Measurements from ENCODE around the gene MAN1C1. TPM values are rescaled to one million over a fixed set of nuclear protein-coding genes. Genes with fewer than 3 reads are reported as not detected.
A peak's percentile ranks its signal among the peaks of the same experiment; 100 is the strongest.

Gene MAN1C1
- total RNA-seq, 1 donor from 2014 or later: 5.4 TPM

DNA sequence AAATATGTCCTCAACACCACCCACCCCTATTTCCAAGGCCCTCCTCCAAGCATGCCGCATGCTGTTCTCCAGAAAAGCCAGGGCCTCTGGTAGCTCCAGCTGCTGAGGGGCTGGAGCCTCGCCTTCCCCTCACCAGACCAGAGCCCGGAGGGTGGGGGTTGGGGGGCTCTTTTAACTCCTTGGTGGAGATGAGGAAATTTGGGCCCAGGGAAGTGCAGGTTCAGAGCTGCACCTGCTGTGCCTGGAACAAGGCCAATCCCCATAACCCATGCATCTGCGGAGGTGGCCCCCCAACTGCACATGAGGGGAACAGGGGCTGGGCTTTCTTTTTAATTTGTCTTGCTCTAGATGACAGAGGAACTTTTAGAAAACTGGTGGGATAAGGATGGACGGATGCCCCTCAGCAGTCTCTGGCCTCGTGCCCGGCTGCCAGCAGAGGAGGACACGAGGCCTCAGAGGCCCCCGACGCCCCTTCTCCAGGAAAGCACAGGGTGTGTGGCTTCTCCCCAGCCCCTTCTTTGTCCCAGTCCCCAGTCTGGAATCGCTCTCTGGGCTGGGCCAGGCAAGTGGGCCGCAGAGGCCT, 182.9 kb downstream of the MAN1C1 start:
- Mint-ChIP-seq H3K36me3 (ENCODE audit: unreplicated experiment) (no peaks in the 10 kb centered on the region), H3K27me3 (ENCODE audit: unreplicated experiment) (peaks cover 4% of the 10 kb centered on the region), H3K4me3 (ENCODE audit: unreplicated experiment) (peak overlapping the region; percentile 65), H3K27ac (ENCODE audit: unreplicated experiment) (peak overlapping the region; percentile 81), H3K9me3 (ENCODE audit: unreplicated experiment) (peaks cover 2% of the 10 kb centered on the region), H3K4me1 (ENCODE audit: low read depth, unreplicated experiment) (peaks cover 22% of the 10 kb centered on the region)
- TF ChIP-seq, protein P1, sequence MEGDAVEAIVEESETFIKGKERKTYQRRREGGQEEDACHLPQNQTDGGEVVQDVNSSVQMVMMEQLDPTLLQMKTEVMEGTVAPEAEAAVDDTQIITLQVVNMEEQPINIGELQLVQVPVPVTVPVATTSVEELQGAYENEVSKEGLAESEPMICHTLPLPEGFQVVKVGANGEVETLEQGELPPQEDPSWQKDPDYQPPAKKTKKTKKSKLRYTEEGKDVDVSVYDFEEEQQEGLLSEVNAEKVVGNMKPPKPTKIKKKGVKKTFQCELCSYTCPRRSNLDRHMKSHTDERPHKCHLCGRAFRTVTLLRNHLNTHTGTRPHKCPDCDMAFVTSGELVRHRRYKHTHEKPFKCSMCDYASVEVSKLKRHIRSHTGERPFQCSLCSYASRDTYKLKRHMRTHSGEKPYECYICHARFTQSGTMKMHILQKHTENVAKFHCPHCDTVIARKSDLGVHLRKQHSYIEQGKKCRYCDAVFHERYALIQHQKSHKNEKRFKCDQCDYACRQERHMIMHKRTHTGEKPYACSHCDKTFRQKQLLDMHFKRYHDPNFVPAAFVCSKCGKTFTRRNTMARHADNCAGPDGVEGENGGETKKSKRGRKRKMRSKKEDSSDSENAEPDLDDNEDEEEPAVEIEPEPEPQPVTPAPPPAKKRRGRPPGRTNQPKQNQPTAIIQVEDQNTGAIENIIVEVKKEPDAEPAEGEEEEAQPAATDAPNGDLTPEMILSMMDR (IDR thresholded peaks at IDR 0.05; ENCODE audit: partially characterized antibody, unreplicated experiment): no peak
- no peak for DNase-seq

- TF ChIP-seq, protein P1 (IDR thresholded peaks at IDR 0.05; ENCODE audit: partially characterized antibody, unreplicated experiment): no peak
- peak; percentile 81 for DNase-seq
- Mint-ChIP-seq H3K4me3 (ENCODE audit: unreplicated experiment) (peak within 1 kb of the TSS; percentile 90), H3K27ac (ENCODE audit: unreplicated experiment) (peak within 1 kb of the TSS; percentile 90), H3K4me1 (ENCODE audit: low read depth, unreplicated experiment) (peaks cover 23% of the 10 kb centered on the region), H3K9me3 (ENCODE audit: unreplicated experiment) (peaks cover under 1% of the 10 kb centered on the region), H3K27me3 (ENCODE audit: unreplicated experiment) (peaks cover 4% of the 10 kb centered on the region), H3K36me3 (ENCODE audit: unreplicated experiment) (no peaks in the 10 kb centered on the region)
These were observed 183.5 kb downstream of the MAN1C1 start, which contains the start of gene SELENON for GRCh38 chr1:25799935-25800702. Gene SELENON (plus strand): TSS chr1:25800193. CDS start chr1:25800231, 38 bp downstream.

DNA sequence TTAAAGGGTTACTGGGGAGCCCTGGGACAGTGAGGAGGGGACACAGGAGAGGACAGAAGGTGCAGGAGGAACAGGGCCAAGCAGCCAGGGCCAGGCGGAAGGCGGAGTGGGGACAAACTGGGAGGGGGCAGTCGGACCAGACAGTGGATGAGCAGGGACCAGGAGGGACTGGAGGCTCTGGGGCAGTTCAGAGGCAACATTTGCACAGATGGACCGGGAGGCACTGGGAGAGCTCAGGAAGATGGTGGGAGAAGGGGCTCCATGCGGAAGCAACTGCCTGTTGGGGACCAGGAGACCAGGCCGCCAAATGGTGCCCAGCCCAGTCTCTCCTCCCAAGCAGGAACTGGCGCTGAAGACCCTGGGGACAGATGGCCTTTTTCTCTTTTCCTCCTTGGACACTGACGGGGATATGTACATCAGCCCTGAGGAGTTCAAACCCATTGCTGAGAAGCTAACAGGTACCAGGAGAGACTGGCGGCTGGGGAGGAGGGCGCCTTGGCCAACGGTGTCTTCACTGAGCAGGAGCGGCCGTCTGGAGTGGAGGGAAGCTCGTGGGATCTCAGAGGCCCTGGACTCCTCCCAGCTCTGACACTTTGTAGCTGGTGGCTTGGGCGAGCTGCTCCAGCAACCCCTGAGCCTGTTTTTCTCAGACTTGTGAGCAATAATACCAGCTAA, 184.2 kb downstream of the MAN1C1 start:
- H3K27me3 Mint-ChIP-seq (ENCODE audit: unreplicated experiment): peaks cover 4% of the 10 kb centered on the region
- H3K4me1 Mint-ChIP-seq (ENCODE audit: low read depth, unreplicated experiment): peaks cover 21% of the 10 kb centered on the region
- peak overlapping the region; percentile 90 for H3K27ac Mint-ChIP-seq (ENCODE audit: unreplicated experiment)
- no peaks in the 10 kb centered on the region for H3K36me3 Mint-ChIP-seq (ENCODE audit: unreplicated experiment)
- DNase-seq: no peak
- no peaks in the 10 kb centered on the region for H3K9me3 Mint-ChIP-seq (ENCODE audit: unreplicated experiment)
- TF ChIP-seq, protein P1 (IDR thresholded peaks at IDR 0.05; ENCODE audit: partially characterized antibody, unreplicated experiment): no peak
- peak overlapping the region; percentile 90 for H3K4me3 Mint-ChIP-seq (ENCODE audit: unreplicated experiment)

- peak overlapping the region; percentile 72 for H3K27ac Mint-ChIP-seq (ENCODE audit: unreplicated experiment)
- H3K36me3 Mint-ChIP-seq (ENCODE audit: unreplicated experiment): no peaks in the 10 kb centered on the region
- peak overlapping the region; percentile 45 for H3K4me3 Mint-ChIP-seq (ENCODE audit: unreplicated experiment)
- H3K27me3 Mint-ChIP-seq (ENCODE audit: unreplicated experiment): peaks cover 2% of the 10 kb centered on the region
- H3K4me1 Mint-ChIP-seq (ENCODE audit: low read depth, unreplicated experiment): peaks cover 12% of the 10 kb centered on the region
- no peak for DNase-seq
- TF ChIP-seq, protein P1 (IDR thresholded peaks at IDR 0.05; ENCODE audit: partially characterized antibody, unreplicated experiment): no peak
- H3K9me3 Mint-ChIP-seq (ENCODE audit: unreplicated experiment): no peaks in the 10 kb centered on the region
These were observed 186.3 kb downstream of the MAN1C1 start for GRCh38 chr1:25802915-25803314.
